ENCODE results near the gene AUTS2.

- TF ChIP-seq CTCF (optimal IDR thresholded peaks at IDR 0.05 in 1 of 3, IDR thresholded peaks at IDR 0.05 in 1 of 3, conservative IDR thresholded peaks at IDR 0.05 in 1 of 3; ENCODE audit: extremely low read depth in 1 of 3, insufficient read depth in 2 of 3, low read length in 3 of 3) (no peak), EZH2 (IDR thresholded peaks at IDR 0.05; ENCODE audit: low read length) (no peak)
Observed at GRCh38 chr7:69895446-69895845, 297.2 kb downstream of the AUTS2 start.
